ENCODE data around the gene PACSIN2. TPM values are rescaled to one million over a fixed set of nuclear protein-coding genes. Genes with fewer than 3 reads are reported as not detected.
A peak's percentile ranks its signal among the peaks of the same experiment; 100 is the strongest.

The PACSIN2 gene
- total and polyA plus RNA-seq, 2 of the 13 experiments (the other 11 are each of a cell fraction or from before 2014, with no cell fraction given): 54.1 to 68.8 TPM

- TF ChIP-seq IRF9 (CRISPR knock-in tag; IDR thresholded peaks at IDR 0.05; ENCODE audit: borderline replicate concordance): no peak
- TF ChIP-seq ZNF766 (CRISPR knock-in tag; IDR thresholded peaks at IDR 0.05; ENCODE audit: borderline replicate concordance): no peak
- no peak for TF ChIP-seq ZSCAN22 (CRISPR knock-in tag; IDR thresholded peaks at IDR 0.05)
- no peak for TF ChIP-seq ATF1 (CRISPR knock-in tag; IDR thresholded peaks at IDR 0.05)
- TF ChIP-seq KLF11 (CRISPR knock-in tag; IDR thresholded peaks at IDR 0.05): no peak
- no peak for TF ChIP-seq ZC3H13 (CRISPR knock-in tag; IDR thresholded peaks at IDR 0.05)
- no peak for TF ChIP-seq ZNF878 (CRISPR knock-in tag; IDR thresholded peaks at IDR 0.05)
- TF ChIP-seq ZXDC (CRISPR knock-in tag; IDR thresholded peaks at IDR 0.05): no peak
- TF ChIP-seq TFDP2 (CRISPR knock-in tag; IDR thresholded peaks at IDR 0.05): no peak
- TF ChIP-seq ETS1 (CRISPR knock-in tag; IDR thresholded peaks at IDR 0.05): no peak
- TF ChIP-seq MXI1 (IDR thresholded peaks at IDR 0.05; ENCODE audit: borderline replicate concordance, low read depth, low read length): peak; percentile 18; the same call in 1 of the 3 replicates
- TF ChIP-seq NR1H2 (CRISPR knock-in tag; IDR thresholded peaks at IDR 0.05; ENCODE audit: borderline replicate concordance, low read depth): no peak
- TF ChIP-seq RNF219 (CRISPR knock-in tag; IDR thresholded peaks at IDR 0.05): no peak
- peak; percentile 66 for TF ChIP-seq GABPB1 (CRISPR knock-in tag; IDR thresholded peaks at IDR 0.05)
- TF ChIP-seq RFX5 (IDR thresholded peaks at IDR 0.05; ENCODE audit: low read depth, low read length): no peak
- no peak for TF ChIP-seq LBX2 (CRISPR knock-in tag; IDR thresholded peaks at IDR 0.05; ENCODE audit: borderline replicate concordance)
- TF ChIP-seq ZSCAN30 (CRISPR knock-in tag; IDR thresholded peaks at IDR 0.05): no peak
- no peak for TF ChIP-seq ZNF672 (CRISPR knock-in tag; IDR thresholded peaks at IDR 0.05)
- no peak for TF ChIP-seq ZNF205 (CRISPR knock-in tag; IDR thresholded peaks at IDR 0.05)
- TF ChIP-seq ZNF629 (CRISPR knock-in tag; conservative IDR thresholded peaks at IDR 0.05): no peak
- 0 out of 2 replicates have a peak, but pooled peaks have one; percentile 31 for TF ChIP-seq MEIS1 (CRISPR knock-in tag; IDR thresholded peaks at IDR 0.05; ENCODE audit: borderline replicate concordance)
Measured at GRCh38 chr22:42947211-42947990, 67.5 kb downstream of the PACSIN2 start (continued).
